HUDEP-2 (cell line): ENCODE data around the gene IZUMO4.
"Not testable (repeated sequence)": the region's sequence is repeated elsewhere in the genome, so short reads cannot be mapped to it uniquely, and the experiment has no call there.

ENCODE experiments used
- DNase-seq, 76 experiments: peaks; one replicate each; lab custom pipeline; 2025; ENCODE audit not compliant: unreplicated experiment in 76 of 76; lab: John Stamatoyannopoulos, UW

The IZUMO4 gene

GRCh38 chr19:2080336-2080988 is 16.3 kb upstream of the IZUMO4 start:
- no peak for DNase-seq

GRCh38 chr19:2081873-2082810 is 14.6 kb upstream of the IZUMO4 start:
- no peak for DNase-seq

GRCh38 chr19:2083174-2083854 is 13.4 kb upstream of the IZUMO4 start:
- no peak for DNase-seq

GRCh38 chr19:2084993-2085720 is 11.6 kb upstream of the IZUMO4 start:
- peak in 2 of 76 experiments; percentile 11 to 27 for DNase-seq

- DNase-seq, result not testable (repeated sequence)
Observed at GRCh38 chr19:2086695-2087620, 9.8 kb upstream of the IZUMO4 start.

- no peak for DNase-seq
Observed at GRCh38 chr19:2087621-2088100, 9.1 kb upstream of the IZUMO4 start.

- DNase-seq, result no peak
Observed at GRCh38 chr19:2089001-2089711, 7.6 kb upstream of the IZUMO4 start.

GRCh38 chr19:2089727-2090053 is 7.0 kb upstream of the IZUMO4 start:
- DNase-seq, result no peak

- not testable (repeated sequence) for DNase-seq
Observed at GRCh38 chr19:2091926-2092525, 4.7 kb upstream of the IZUMO4 start.

GRCh38 chr19:2096034-2096479 is 658 bp upstream of the IZUMO4 start, which contains the start of gene MOB3A:
Gene MOB3A (minus strand): TSS chr19:2096326. CDS start chr19:2078560, 17,766 bp downstream.
- DNase-seq, result peak in 73 of 76 experiments; percentile 71 to 100 (median 96)

GRCh38 chr19:2097203-2097885 is 629 bp downstream of the IZUMO4 start:
- DNase-seq, result no peak

- no peak for DNase-seq
Observed at GRCh38 chr19:2097886-2098327, 1.2 kb downstream of the IZUMO4 start.

- no peak for DNase-seq
Observed at GRCh38 chr19:2099054-2099501, 2.4 kb downstream of the IZUMO4 start.

- DNase-seq, result no peak
Observed at GRCh38 chr19:2099937-2100718, 3.4 kb downstream of the IZUMO4 start.

- DNase-seq, result no peak
Observed at GRCh38 chr19:2100719-2101061, 4.0 kb downstream of the IZUMO4 start.

- DNase-seq, result no peak
Observed at GRCh38 chr19:2101417-2102335, 5.0 kb downstream of the IZUMO4 start.
